Colon (tissue), 2 donors: ENCODE results near the gene UBL4A.
"Not testable (repeated sequence)": the region's sequence is repeated elsewhere in the genome, so short reads cannot be mapped to it uniquely, and the experiment has no call there.

ENCODE experiments used
- FAIRE-seq: peaks from 2 replicates; lab custom pipeline; 2012; peaks lifted over from hg19 to GRCh38; lab: Jason Lieb, UNC
- donor health status: control.
- donor health status: control.

UBL4A gene

DNA sequence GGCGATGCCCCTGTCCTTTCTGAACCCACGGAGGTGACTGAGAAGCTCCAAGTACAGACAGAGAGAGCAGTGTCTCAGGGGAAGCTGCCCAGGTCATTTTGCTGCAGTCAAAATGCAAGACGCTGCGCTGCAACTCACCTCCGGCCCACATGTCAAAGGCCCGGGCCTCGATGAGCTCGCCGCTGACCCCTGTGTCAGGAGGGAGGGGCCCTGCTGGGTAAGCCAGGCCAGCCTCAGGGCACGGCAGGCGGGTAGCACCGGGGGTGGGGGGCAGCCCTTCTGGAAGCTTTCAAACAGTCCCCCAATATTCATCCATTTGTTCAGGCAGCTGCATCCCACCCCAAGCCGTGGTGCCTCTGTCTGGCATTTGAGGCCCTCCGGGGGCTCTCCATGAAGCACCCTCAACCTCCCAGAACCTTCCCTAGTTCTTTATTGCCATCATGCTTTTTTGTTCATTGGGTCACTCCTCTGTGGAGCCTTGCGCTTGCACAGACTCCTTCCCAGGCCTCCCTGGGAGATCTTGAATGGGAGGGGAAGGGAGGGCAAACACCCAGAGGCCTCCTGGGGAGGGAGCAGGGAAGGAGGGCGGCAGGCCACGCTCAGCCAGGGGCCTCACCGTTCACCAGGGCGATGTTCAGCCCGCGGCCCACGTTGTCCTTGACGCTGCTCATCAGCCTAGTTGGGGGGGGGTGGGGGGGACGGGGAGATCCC lies 21.4 kb upstream of the UBL4A start:
- no peak for FAIRE-seq

DNA sequence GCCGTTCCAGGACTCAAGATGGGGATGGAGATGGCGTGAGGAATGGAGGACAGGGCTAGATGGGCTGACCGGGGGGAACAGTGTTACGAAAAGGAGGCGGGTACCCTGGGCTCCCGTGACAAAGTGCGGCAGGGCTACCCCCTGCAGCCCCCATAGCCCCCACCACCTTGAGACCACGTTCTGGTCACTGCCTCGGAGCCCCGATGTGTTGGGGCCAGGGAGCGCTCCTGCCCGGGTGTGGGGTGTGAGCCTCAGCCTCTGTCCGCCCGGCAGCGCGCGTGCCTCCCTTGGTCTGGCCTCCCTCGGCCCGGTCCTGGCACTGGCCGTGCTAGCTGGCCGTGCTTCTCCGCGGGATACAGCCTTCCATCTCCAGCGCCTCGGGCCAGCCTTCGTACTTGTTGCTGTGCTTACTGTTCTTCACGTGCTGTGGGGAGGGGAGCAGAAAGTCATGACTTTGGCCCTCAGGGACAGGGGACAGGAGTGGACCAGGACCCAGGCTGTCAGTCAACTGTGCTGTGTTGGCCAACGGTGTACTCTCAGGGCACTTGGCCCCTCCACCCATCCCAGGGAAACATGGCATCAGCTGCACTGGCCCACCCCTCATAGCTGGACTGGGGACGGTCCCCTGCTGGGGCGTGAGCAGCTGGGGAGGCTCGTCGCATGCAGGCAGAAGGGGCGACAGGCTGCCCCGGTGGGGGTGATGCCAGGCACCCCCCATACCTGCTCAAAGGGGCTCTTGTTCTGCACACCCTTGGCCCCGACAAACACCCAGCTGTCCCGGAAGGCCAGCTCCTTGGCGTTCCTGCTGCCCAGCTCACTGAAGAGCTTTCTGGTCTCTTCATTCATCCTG lies 20.3 kb upstream of the UBL4A start:
- FAIRE-seq = no peak

DNA sequence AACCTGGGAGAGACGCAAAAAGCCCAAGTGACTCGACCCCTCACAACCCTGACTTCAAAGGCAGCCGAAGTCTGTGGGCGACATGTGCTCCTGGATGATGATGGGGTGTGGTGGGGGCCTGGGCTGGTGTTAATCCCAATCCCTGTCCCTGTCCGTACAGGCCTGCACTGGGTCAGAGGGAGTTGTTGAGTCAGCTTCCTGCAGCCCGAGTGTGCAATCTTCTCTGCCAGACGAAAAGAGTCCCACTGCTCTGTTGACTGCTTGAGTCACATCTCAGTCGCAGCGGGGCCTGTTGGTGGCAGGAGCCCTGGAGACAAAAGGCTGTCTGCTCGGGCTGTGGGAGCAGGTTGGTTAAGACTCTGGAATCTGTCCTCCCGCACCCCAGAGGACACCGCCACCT lies 19.3 kb upstream of the UBL4A start:
- FAIRE-seq = no peak

DNA sequence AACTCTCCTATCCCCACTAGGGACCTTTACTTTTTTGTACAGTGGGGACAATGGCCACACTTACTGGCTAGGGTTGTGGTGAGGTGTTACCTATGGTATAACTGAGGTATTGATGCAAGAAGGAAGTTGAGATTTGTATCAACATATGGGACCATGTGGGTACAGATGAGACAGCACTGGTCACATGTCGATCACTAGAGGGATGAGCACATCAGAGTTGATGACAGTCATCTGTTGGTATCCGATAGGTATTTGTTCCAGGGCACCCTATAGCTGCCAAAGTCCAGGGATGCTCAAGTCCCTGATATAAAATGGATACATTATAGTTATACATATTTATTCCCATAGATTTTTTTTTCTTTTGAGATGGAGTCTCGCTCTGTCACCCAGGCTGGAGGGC lies 16.6 kb upstream of the UBL4A start:
- no peak for FAIRE-seq

DNA sequence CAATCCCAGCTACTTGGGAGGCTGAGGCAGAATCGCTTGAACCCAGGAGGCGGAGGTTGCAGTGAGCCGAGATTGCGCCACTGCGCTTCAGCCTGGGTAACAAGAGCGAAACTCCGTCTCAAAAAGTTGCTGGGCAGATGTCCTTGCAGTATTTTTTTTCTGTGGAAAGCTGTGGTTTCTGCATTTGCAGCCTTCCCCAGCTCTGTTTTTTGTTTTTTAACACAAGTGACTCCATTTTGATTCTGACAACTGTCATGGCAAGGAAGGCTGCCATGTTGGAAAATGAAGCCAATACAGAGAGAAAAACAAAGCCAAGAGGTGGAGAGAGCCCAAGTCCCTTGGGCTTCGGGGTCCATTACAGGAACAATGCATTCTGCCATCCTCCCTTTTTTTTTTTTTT lies 15.7 kb upstream of the UBL4A start:
- FAIRE-seq = no peak

DNA sequence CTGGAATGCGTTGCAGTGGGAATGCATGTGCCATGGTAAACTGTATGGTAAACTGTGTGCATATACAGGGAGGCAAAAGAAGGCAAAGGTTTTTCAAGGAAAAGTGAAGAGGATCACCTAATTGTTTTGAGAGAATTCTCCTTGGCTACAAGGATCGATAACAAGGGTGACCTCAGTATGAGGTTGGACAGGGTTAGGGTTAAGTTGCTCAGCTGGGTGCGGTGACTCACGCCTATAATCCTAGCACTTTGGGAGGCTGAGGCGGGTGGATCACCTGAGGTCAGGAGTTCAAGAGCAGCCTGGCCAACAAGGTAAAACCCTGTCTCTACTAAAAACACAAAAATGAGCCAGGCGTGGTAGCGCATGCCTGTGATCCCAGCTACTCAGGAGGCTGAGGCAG lies 15.0 kb upstream of the UBL4A start:
- FAIRE-seq = not testable (repeated sequence)

DNA sequence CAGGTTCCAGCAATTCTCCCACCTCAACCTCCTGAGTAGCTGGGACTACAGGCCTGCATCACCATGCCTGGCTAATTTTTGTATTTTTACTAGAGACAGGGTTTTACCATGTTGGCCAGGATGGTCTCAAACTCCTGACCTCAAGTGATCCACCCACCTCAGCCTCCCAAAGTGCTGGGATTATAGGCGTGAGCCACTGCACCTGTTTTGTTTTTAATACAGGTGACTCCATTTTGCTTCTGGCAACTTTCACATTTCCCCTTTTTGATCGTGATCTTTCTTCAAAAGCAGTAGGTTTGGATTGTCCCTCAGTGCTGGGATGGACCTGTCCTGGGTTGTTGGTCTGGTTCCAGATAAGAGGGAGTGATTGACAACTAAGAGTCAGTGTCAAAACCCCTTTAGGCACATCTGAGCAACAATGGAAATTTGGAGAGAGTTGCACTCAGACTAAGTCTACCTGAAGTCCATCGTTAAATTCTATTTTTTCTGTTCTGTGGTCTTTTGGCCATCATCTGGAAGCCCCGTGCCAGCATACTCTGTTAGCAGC lies 10.2 kb upstream of the UBL4A start:
- FAIRE-seq = not testable (repeated sequence)

DNA sequence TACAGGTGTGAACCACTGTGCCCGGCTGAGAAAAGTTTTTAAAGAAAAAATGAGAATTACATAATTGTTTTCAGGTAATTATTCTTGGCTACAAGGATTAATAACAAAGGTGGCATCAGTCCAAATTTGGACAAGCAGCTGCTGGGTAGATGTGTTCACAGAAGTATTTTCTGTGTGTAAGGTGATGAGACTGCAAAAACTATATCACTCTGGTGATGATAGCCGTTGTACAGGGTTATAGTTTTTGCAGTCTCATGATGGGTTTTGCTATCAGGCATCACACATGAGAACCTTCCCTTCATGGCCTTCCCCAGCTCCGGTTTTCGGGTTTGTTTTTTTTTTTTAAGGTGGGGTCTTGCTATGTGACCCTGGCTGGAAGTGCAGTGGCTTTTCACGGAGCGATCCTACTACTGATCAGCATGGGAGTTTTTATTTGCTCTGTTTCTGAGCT lies 9.1 kb upstream of the UBL4A start:
- no peak for FAIRE-seq

DNA sequence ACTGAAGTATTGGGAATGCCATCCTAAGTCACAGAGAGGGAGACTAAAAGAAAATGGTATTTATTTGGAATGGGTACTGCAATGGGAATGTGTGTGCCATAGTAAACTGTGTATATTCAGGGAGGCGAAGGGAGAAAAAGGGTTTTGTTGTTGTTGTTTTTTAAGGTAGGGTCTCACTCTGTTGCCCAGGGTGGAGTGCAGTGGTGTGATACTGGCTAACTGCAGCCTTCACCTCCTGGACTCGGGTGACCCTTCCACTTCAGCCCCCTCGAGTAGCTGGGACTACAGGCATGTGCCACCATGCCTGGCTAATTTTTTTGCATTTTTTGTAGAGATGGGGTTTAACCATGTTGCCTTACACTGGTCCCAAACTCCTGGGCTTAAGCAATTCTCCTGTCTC lies 8.3 kb upstream of the UBL4A start:
- no peak for FAIRE-seq

DNA sequence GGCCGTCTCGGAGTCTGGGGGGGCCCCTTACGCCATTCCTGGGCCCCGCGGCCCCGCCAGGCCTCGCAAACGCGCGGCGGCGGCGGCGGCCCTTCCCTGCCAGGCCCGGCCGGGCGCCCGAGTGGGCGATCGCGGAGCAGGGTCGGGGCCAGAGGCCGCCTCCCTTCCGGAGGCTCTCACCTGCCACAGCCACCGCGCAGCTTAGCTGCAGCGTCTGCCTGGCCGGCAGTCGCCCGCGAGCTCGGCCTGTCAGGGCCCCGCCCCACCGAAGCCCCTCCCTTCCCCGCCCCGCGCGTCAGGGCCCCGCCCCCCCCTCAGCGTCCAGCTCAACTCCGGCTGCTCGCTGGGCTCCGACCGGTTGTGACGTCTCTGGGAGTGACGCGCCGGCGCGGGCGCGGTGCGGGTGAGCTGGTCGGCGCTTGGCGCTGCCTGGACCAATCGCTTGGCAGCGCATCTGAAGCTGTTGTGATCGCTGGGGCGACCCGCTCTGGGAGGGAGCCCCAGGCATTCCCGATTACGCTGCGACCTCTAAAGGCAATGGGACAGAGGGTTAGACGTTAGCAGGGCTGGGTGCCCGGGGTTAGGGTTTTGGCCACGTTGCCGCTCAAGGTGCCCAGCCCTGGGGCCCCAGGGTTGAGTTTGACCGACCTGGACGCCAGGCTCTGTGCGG lies 4.1 kb upstream of the UBL4A start, which contains the start of gene SLC10A3:
Gene SLC10A3, minus strand, starts transcription at position 216 of the 670 bp plus-strand sequence. CDS start 1,689 bp downstream, outside the sequence.
- no peak for FAIRE-seq

DNA sequence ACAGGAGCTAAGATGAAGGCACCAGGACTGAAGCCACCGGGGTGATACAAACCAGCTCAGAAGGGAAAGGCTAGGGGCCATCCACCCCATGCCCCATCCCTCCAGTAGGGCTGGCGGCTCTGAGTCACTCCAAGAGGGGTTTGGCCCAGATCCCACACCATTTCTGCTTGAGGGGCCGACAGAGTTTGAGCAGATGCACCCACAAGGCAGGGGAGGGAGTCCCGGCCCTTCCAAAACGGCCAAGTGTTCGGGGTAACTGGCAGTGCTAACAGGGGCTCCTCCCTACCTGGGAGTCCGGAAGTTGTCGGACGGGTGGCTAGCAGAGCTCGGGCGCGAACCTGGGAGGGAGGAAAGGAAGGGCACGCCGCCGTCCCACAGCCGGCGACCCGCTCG lies 3.6 kb upstream of the UBL4A start:
- FAIRE-seq = no peak

DNA sequence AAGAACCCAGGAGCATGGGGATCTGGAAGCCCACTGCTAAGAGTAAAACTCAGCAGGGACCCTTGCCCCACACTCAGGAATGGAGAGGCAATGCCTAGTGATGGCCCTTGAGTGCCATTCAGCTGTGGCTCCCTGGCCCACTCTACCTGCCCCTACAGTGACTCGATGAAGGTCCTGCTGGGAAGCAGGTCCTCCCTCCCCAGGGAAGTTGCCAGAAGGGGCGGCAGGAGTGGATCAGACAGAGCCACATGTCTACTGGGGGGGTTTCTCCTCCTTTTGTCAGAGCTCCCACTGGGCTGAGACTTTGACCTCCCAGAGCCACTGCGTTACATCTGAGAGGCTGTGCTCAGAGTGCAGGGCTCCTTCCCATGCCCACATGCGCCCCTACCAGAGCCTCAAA lies 2.8 kb upstream of the UBL4A start:
- no peak for FAIRE-seq

DNA sequence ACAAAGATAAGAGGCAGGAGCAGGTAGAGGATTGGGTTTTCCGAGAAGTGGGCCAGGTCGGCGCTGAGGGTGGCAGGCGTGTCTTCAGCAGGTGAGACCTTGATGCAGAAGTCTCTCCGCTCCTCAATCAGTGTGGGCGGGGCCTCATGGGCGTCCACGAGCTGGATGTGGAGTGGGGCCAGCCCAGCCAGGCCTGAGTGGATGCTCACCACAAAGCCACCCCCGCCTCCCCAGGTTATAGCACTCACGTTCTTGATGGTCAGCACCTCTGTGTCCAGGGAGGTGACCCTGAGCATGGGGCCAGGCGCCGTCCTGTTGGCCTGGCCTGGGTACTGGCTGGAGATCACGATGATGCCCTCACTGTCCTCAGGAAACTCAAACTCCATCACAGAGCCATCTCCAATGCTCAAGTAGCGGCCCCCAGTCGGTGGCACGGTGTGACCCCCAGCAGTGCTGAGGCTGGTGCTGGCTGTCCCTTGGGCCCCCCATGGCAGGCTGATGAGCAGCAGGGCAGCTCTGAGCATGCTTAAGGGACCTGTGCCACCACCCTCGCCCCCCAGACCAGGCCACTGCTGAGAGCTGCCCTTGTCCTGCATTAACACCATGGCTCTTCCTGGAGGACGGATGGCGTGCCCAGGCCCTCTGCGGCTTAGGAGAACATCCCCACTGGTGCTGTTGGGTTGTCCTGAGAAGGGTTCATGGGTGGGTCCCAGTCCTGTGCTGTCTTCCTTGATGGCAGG lies 2.1 kb upstream of the UBL4A start:
- FAIRE-seq = no peak

DNA sequence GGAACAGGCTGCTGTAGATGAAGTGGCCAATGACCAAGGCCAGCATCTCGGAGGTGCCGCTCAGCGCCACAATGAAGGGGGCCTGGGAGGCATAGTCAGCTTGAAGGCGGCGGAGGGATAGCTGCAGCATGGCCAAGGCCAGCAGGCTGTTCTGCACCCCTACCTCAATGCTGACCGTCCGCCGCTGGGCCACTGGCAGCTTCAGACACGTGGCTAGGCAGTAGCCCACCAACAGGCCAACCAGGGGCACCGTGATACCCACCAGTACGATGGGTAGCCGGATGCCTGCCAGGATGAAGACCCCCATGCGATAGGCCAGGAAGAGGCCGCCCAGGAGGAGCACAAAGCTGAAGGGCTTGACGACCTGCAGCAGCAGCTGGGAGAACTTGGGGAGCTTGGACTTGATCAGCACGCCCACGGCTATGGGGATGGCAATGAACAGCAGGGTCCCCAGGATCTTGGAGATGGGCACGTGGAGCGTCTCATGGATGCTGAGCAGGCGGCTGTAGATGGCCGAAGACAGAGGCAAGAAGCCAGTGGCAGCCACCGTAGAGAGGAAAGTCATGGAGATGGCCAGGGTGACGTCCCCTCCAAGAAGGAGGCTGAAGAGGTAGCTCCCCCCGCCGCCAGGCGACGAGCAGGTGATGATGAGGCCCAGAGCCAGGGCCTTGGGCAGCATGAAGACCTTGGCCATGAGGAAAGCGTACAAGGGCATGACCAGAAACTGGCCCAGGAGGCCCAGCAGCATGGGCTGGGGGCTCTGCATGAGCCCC lies 1.3 kb upstream of the UBL4A start:
- FAIRE-seq = no peak

DNA sequence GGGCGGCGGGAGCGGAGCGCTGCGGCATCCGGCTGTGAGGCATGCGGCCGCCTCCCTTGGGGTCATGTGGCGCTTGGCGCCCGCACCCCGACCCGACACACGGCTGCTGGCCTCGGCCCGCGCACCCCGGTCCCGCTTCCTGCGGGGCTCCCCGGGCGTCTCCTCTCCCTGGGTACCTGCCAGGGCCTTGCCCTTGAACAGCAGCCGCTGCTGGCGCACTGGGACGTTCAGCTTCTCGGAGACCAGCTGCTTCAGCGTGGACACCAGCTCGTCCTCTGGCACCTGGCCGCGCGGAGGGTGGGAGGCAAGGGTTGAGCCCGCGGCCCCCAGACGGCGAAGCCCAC lies 391 bp downstream of the UBL4A start:
- FAIRE-seq = no peak

DNA sequence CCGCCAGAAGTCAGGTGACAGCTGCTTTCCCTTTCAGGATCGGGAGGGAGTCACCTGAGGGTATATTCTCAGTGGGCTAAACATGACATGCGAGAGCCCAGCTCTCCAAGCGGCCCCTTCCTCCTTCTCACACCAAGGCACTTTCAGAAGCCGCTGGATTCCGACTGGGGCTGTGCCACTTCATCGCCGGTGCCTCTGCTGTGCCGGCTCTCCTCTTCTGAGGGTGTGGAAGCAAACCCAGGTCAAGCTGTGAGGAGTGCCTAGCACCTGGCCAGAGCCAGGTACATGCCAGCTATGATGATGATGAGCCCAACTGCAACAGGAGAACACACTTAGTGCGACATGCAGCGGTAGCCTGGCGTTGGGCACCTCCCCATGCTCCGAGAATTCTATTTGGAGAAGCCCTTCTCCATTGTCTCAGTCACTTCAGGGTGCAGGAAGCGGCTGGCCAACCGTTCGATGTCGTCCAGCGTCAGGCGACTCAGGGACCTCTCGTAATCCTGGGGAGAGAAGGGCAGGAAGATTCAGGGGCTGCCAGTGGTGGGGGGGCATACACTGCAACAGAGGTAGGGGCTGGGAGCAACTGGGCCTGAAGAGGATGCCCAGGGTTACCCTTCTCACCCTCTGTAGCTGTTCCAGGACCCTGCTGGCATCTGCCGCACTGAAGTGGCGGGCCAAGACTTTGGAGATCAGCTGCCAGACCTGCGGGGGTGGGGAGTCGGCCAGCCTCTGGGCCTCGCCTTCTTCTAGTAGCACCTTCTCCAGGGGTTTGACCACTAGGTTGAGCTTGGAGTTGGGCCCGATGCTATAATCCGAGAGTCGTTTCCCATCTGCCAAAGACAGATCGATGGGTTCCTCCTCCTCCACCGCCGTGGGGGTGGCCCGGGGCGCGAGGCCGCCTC lies 1.0 kb downstream of the UBL4A start:
- FAIRE-seq = no peak

DNA sequence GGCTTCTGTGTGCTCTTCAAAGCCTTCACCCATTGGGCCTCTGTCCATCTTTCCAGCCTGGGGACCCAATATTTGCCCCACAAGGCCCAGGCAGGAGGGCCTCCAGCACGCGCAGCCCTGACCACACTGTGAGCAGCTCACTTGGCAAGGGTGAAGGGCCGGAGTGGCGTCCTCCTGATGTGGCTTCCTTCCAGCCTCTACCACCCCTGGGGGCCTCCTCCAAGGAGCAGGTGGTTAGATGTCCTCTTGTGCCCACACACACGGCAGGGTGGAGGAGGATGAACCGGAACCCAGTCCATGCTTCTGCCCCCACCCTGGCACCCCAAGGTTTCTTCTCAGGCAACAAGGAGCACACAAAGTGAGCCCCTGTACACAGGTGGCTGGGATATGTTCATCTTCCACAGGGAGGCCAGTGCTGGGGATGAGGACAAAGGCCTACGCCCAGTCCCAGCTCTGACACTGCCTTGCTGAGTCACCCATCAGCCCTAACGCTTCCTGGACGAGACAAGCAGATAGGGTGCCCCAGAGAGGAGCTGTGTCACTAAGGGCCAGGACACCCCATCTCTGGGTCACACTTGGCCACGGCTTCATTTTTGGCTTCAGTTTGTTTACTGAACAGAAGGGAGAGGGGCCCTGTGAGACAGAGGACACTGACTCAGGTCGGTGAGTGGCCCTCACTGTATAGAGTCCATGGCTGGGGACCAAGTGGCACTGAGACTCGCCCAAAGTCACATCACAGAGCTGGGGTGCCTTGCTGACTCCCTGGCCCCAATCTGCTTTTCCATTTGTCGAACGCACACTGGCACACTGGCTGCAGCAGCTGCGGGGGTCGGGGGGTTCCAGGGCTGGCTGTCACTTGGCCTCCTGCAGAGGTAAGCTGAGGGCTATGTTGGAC lies 1.9 kb downstream of the UBL4A start:
- FAIRE-seq = no peak

DNA sequence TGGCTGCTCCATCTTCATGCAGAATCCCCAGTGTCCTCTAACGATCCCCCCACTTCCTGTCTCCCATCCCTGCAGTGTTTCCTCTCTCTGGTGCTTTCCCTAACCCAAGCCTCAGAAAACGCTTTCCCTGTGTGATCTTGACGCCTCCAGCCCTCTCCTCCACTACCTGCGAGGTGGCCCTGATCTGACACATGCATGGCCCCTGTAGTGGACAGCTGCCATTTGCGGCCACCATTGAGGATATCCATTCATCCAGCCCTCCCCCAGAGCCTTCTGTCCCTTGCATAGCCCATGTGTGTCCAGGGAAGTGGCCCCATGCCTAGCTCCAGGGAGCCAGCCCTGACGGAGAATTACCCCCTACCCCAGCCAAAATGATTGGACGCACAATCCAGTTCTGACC lies 3.1 kb downstream of the UBL4A start:
- FAIRE-seq = no peak

DNA sequence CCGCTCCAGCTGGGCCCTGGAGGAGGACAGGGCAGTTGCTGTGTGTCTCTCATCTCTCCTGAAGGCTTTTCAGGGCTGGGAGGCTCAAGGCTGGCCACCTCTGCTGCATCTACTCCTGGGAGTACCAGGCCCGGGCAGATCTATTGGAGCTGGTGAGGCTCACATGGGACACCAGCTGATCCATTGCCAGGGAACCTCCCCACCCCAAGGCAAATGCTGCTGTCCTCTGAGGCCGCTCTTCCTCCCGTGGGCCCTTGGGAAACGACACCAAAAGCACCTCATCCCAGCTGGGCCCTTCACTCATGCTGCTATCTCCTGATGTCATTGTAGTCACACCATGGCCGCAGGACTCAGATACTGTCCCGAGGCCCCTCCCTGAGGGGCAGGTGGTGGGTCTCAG lies 3.6 kb downstream of the UBL4A start:
- FAIRE-seq = no peak
